Activated T-helper 1 cell treated with anti-CD3 and anti-CD28 coated beads, Interleukin-2, amount 50 U/mL, for 16 hours (primary cell): ENCODE data around the gene NUP160.
"Not testable (repeated sequence)": the region's sequence is repeated elsewhere in the genome, so short reads cannot be mapped to it uniquely, and the experiment has no call there.

ENCODE experiments used
- DNase-seq, 2 donors: peaks; one replicate each; pipeline ENCODE4 v3.0.0-alpha.2; 2020; ENCODE audit warnings: low read depth in 1 of 2, low spot score in 1 of 2

NUP160 gene

GRCh38 chr11:47863898-47864430 lies 15.8 kb upstream of the NUP160 start:
- DNase-seq = no peak

- no peak for DNase-seq
These were observed 15.2 kb upstream of the NUP160 start for GRCh38 chr11:47863189-47863897.

- DNase-seq = no peak
These were observed 13.6 kb upstream of the NUP160 start for GRCh38 chr11:47861728-47862127.

- DNase-seq = no peak
These were observed 12.4 kb upstream of the NUP160 start for GRCh38 chr11:47860536-47860935.

GRCh38 chr11:47857892-47858543 lies 9.9 kb upstream of the NUP160 start:
- DNase-seq = no peak

GRCh38 chr11:47857485-47857884 lies 9.3 kb upstream of the NUP160 start:
- no peak for DNase-seq

- no peak for DNase-seq
These were observed 8.0 kb upstream of the NUP160 start for GRCh38 chr11:47856186-47856585.

GRCh38 chr11:47854667-47855066 lies 6.5 kb upstream of the NUP160 start:
- no peak for DNase-seq

GRCh38 chr11:47852053-47852452 lies 3.9 kb upstream of the NUP160 start:
- no peak for DNase-seq

GRCh38 chr11:47850337-47850736 lies 2.2 kb upstream of the NUP160 start:
- no peak for DNase-seq

- DNase-seq = no peak
These were observed 578 bp upstream of the NUP160 start for GRCh38 chr11:47848700-47849155.

GRCh38 chr11:47847537-47847891 lies 636 bp downstream of the NUP160 start:
- DNase-seq = no peak

- no peak for DNase-seq
These were observed 1.2 kb downstream of the NUP160 start for GRCh38 chr11:47846998-47847397.

GRCh38 chr11:47843361-47844055 lies 4.6 kb downstream of the NUP160 start:
- no peak for DNase-seq

- no peak for DNase-seq
These were observed 5.4 kb downstream of the NUP160 start for GRCh38 chr11:47842749-47843148.

GRCh38 chr11:47837929-47838328 lies 10.2 kb downstream of the NUP160 start:
- DNase-seq = no peak

GRCh38 chr11:47837292-47837691 lies 10.9 kb downstream of the NUP160 start:
- no peak for DNase-seq

GRCh38 chr11:47830013-47830412 lies 18.1 kb downstream of the NUP160 start:
- DNase-seq = not testable (repeated sequence)

- no peak for DNase-seq
These were observed 19.9 kb downstream of the NUP160 start for GRCh38 chr11:47828284-47828683.

- not testable (repeated sequence) for DNase-seq
These were observed 25.5 kb downstream of the NUP160 start for GRCh38 chr11:47822664-47823063.

- DNase-seq = no peak
These were observed 28.4 kb downstream of the NUP160 start for GRCh38 chr11:47819743-47820142.

- no peak for DNase-seq
These were observed 47.4 kb downstream of the NUP160 start for GRCh38 chr11:47800759-47801158.
